ENCODE data around the gene TEKT2.

DNA sequence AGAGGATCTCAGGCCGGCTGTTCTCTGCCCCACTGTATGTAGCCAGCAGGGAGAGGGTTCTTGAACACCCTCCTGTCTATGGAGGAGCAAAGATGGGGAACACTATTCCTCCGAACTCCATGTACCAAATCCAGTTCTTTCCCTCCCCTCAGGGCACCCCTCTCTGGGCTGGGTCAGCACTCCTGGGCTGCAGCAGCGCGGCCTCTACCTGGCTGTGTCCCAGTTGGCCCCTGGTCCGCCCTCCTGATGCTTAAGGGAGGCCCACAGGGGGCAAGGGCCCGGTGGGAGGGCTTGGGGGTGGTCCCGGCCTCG is 4.3 kb downstream of the TEKT2 start:
- TF ChIP-seq POLR2A (IDR thresholded peaks at IDR 0.05) = no peak
- no peak for TF ChIP-seq POLR2AphosphoS5 (IDR thresholded peaks at IDR 0.05)
- TF ChIP-seq, protein P1, sequence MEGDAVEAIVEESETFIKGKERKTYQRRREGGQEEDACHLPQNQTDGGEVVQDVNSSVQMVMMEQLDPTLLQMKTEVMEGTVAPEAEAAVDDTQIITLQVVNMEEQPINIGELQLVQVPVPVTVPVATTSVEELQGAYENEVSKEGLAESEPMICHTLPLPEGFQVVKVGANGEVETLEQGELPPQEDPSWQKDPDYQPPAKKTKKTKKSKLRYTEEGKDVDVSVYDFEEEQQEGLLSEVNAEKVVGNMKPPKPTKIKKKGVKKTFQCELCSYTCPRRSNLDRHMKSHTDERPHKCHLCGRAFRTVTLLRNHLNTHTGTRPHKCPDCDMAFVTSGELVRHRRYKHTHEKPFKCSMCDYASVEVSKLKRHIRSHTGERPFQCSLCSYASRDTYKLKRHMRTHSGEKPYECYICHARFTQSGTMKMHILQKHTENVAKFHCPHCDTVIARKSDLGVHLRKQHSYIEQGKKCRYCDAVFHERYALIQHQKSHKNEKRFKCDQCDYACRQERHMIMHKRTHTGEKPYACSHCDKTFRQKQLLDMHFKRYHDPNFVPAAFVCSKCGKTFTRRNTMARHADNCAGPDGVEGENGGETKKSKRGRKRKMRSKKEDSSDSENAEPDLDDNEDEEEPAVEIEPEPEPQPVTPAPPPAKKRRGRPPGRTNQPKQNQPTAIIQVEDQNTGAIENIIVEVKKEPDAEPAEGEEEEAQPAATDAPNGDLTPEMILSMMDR (IDR thresholded peaks at IDR 0.05) = no peak
- TF ChIP-seq EP300 (IDR thresholded peaks at IDR 0.05) = no peak
